Right lobe of liver (tissue), 6 donors: ENCODE results near the gene RUNX2. TPM values are rescaled to one million over a fixed set of nuclear protein-coding genes. Genes with fewer than 3 reads are reported as not detected.

ENCODE experiments used
- ATAC-seq, 4 donors: fragments of 200-7000 bp; cut with Tn5 transposase; one replicate each; pipeline ENCODE4 v1.9.1; 2020; ENCODE audit warnings: mild to moderate bottlenecking in 4 of 4, moderate library complexity in 4 of 4
- DNase-seq, 3 donors: peaks; one replicate each; pipeline ENCODE4 v3.0.0-alpha.2; 2020
- H3K27ac ChIP-seq, 3 donors: fragments of 200-600 bp; one replicate each; pipeline ENCODE4 v1.8.0; 2022
- H3K27me3 ChIP-seq, 2 donors: fragments of 200-600 bp; one replicate each; pipeline ENCODE4 v1.8.0; 2022
- H3K36me3 ChIP-seq, 4 donors: fragments of 200-600 bp; sonication (generic) in 1 of 4; one replicate each; pipeline versions ENCODE4 v1.5.1 to v1.8.0; 2017 to 2022; ENCODE audit warnings: control low read depth in 1 of 4
- H3K4me1 ChIP-seq, 4 donors: fragments of 200-600 bp; sonication (generic) in 1 of 4; one replicate each; pipeline versions ENCODE4 v1.5.1 to v1.8.0; 2017 to 2022; ENCODE audit warnings: control low read depth in 1 of 4
- H3K4me3 ChIP-seq, 3 donors: fragments of 200-600 bp; one replicate each; pipeline ENCODE4 v1.8.0; 2022
- H3K9me3 ChIP-seq, 4 donors: fragments of 200-600 bp; sonication (generic) in 1 of 4; one replicate each; pipeline versions ENCODE4 v1.5.1 to v1.8.0; 2017 to 2022; ENCODE audit warnings: control low read depth in 1 of 4
- POLR2A ChIP-seq: fragments of 450-650 bp; IDR thresholded peaks from one replicate; pipeline ENCODE4 v1.6.1; 2017; ENCODE audit warnings: antibody characterized with exemption, mild to moderate bottlenecking
- WGBS: methylation state at CpG from one replicate; pipeline ENCODE4 v1.1.6; 2018; ENCODE audit warnings: low coverage, low lambda C conversion rate; ENCODE audit not compliant: insufficient coverage; ENCODE audit errors: missing lambda C conversion rate; 5-methylcytosine and 5-hydroxymethylcytosine counted together
- intact Hi-C, 2 donors: fragments of 100-400 bp; cut with DNase I; formaldehyde crosslinking; loops; one replicate each; pipeline versions ENCODE4 v1.11.2 to v1.14.1; 2022
- total RNA-seq, 6 experiments: library from RNA; depleted of rRNA in 2 of 6; stranded (reverse); fragments of >200 nt in 2 of 6; fragmentation: NEBNext Ultra II Directional in 3 of 6; extraction: Animal tissue kit (Norgen Biotek cat#: 25700) in 3 of 6; gene quantifications; one replicate each; pipeline versions ENCODE4 v1.1.0 to v1.2.4, GENCODE V29; 2016 to 2023
- TF ChIP-seq, protein P1 (sequence below), 4 donors: fragments of 200-600 bp in 3 of 4; fragments of 450-650 bp in 1 of 4; IDR thresholded peaks; one replicate each; pipeline versions ENCODE4 v1.5.1 to v1.8.0; 2016 to 2022; ENCODE audit warnings: antibody characterized with exemption in 4 of 4, mild to moderate bottlenecking in 2 of 4
- donor health status: DM: no; HTN: yes; CAD: no.
- donor health status: DM: no; HTN: no; CAD: no.
- donor health status: DM: no; HTN: no; CAD: no.
- donor health status: DM: no; HTN: yes; CAD: no.
- donor health status: DM: no; HTN: yes; CAD: no.

Gene RUNX2
- total RNA-seq, 6 experiments from 2014 or later: 0.15 to 0.80 (median 0.43) TPM

DNA sequence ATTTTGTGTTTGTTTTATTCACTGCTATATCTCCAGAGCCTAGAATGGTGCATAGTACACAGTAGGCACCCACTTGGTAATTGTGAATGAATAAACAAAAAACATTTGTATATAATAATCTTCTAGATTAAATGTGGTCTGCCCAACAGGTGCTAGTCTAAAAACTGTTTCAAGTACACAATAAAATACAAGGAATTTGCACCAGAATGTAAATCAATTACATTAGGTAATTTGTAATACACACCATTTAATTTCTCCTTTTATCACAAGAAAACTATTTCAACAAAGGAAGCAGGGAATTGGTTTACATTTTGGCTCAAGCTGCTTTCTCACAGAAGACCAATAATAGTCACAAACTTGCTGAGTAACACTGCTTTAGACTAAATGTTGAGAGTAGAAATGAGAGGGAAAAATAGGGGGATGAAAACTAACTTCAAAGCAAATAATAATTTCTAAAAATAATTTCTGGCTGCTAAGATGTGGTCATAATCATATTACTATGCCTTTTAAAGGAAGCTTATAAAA lies 22.1 kb downstream of the RUNX2 start:
- TF ChIP-seq, protein P1, sequence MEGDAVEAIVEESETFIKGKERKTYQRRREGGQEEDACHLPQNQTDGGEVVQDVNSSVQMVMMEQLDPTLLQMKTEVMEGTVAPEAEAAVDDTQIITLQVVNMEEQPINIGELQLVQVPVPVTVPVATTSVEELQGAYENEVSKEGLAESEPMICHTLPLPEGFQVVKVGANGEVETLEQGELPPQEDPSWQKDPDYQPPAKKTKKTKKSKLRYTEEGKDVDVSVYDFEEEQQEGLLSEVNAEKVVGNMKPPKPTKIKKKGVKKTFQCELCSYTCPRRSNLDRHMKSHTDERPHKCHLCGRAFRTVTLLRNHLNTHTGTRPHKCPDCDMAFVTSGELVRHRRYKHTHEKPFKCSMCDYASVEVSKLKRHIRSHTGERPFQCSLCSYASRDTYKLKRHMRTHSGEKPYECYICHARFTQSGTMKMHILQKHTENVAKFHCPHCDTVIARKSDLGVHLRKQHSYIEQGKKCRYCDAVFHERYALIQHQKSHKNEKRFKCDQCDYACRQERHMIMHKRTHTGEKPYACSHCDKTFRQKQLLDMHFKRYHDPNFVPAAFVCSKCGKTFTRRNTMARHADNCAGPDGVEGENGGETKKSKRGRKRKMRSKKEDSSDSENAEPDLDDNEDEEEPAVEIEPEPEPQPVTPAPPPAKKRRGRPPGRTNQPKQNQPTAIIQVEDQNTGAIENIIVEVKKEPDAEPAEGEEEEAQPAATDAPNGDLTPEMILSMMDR (IDR thresholded peaks at IDR 0.05): no peak
- no peak for TF ChIP-seq POLR2A
- Histone ChIP-seq H3K9me3 (no peaks in the 10 kb centered on the region), H3K27ac (no peak overlapping the region), H3K4me1 (no peaks in the 10 kb centered on the region), H3K36me3 (no peaks in the 10 kb centered on the region), H3K27me3 (no peaks in the 10 kb centered on the region), H3K4me3 (no peak overlapping the region)
- ATAC-seq (no peak), DNase-seq (no peak)
- intact Hi-C loops: no loop called here

DNA sequence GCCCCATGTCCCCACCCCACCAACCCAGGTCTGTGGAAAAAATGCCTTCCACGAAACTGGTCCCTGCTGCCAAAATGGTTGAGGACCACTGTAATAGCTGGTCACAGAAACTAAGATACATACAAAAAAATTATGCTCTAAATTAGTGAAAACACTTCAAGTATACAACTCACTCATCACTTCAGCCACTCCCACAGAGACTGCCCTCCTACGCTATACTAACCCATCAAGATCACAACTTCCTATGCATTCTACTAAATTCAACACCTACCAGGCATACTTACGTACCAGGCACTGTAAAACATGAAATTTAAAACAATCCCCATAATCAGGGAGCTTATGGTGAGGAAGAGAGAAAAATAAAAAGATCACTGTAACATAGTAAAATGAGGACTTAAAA lies 22.9 kb downstream of the RUNX2 start:
- intact Hi-C loops: no loop called here
- H3K4me3 ChIP-seq: no peak overlapping the region
- DNase-seq (no peak), ATAC-seq (no peak)
- H3K36me3 ChIP-seq: no peaks in the 10 kb centered on the region
- TF ChIP-seq POLR2A: no peak
- TF ChIP-seq, protein P1 (IDR thresholded peaks at IDR 0.05): no peak
- H3K27ac ChIP-seq: no peak overlapping the region
- WGBS: 93% methylated on average over 3 of the region's 3 CpGs
- H3K4me1 ChIP-seq: no peaks in the 10 kb centered on the region
- no peaks in the 10 kb centered on the region for H3K27me3 ChIP-seq
- no peaks in the 10 kb centered on the region for H3K9me3 ChIP-seq

DNA sequence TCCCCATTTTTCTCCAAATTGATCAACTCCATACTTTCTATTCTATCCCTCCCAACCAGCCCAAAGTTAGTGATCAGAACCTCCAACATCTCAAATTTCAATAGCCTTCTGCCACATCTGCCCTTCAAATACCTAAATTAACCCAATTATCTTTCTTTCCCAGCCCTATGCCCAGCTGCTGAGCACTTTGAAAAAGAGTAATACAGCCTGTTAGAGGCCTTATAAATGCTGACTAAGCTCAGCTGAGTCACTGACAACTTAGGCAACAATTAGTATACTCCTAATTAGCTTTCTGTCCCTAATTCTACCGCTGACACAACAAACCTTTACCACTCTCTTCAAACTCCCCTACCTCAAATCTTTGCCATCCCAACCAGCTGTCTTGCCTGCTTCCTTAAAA lies 23.5 kb downstream of the RUNX2 start:
- no peak for ATAC-seq
- H3K36me3 ChIP-seq: no peaks in the 10 kb centered on the region
- TF ChIP-seq, protein P1 (IDR thresholded peaks at IDR 0.05): no peak
- no peak for TF ChIP-seq POLR2A
- H3K27ac ChIP-seq: no peak overlapping the region
- no peak overlapping the region for H3K4me3 ChIP-seq
- 100% methylated on average over 1 of the region's 1 CpG for WGBS
- no peaks in the 10 kb centered on the region for H3K9me3 ChIP-seq
- no peaks in the 10 kb centered on the region for H3K27me3 ChIP-seq
- no peaks in the 10 kb centered on the region for H3K4me1 ChIP-seq
- DNase-seq: no peak
- intact Hi-C loops: no loop called here

DNA sequence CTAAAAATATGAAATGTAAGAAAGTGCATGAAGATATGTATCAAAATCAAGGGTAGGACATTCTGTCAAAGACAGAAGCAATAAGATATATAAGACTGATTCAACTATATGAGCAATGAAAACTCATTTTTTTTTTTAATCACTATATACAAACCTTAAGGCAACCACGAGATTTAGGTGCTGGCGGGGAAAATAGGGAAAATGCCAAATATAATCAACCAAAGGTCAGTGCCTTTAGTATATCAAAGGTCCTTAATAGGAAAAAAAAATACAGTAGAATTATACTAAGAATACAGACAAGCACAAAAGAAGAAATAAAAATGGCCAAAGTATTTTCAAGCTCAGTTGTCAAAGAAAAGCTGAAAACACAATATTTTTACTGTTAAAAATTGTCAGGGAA lies 25.5 kb downstream of the RUNX2 start:
- DNase-seq (no peak), ATAC-seq (peak in 3 of 4 donors; percentile 40 to 64 (median 44))
- intact Hi-C loops: no loop called here
- TF ChIP-seq, protein P1 (IDR thresholded peaks at IDR 0.05): no peak
- TF ChIP-seq POLR2A: no peak
- Histone ChIP-seq H3K27me3 (no peaks in the 10 kb centered on the region), H3K36me3 (no peaks in the 10 kb centered on the region), H3K4me3 (peak overlapping the region in 1 of 3 donors; percentile 19), H3K9me3 (no peaks in the 10 kb centered on the region), H3K4me1 (no peaks in the 10 kb centered on the region), H3K27ac (peak overlapping the region in 1 of 3 donors; percentile 11)
- WGBS: 49% methylated on average over 2 of the region's 2 CpGs

DNA sequence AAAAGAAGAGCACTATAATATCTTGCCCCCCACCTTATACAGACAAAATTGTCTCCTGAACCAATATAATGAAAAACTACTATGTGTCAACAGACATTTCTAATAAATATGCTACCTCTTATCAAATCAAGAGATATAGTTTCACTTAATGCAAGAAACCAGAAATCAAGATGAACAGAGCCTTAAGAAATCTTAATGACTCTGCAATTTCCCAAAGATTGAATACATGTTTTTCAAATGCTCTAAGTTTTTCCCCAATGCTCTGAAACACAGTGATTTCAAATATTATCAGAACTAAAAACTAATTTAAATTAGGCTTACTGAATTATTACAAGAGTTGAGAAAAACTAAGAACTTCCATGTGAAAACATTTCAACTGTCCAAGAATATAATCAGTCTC lies 36.3 kb downstream of the RUNX2 start:
- TF ChIP-seq, protein P1 (IDR thresholded peaks at IDR 0.05): no peak
- no peak for TF ChIP-seq POLR2A
- DNase-seq (no peak), ATAC-seq (no peak)
- Histone ChIP-seq H3K36me3 (no peaks in the 10 kb centered on the region), H3K4me1 (no peaks in the 10 kb centered on the region), H3K27me3 (no peaks in the 10 kb centered on the region), H3K4me3 (no peak overlapping the region), H3K9me3 (no peaks in the 10 kb centered on the region), H3K27ac (no peak overlapping the region)
- intact Hi-C loops: no loop called here
